Fibroblast of lung (primary cell): ENCODE results near the gene CCND3. TPM values are rescaled to one million over a fixed set of nuclear protein-coding genes. Genes with fewer than 3 reads are reported as not detected.

ENCODE experiments used
- DNase-seq, 2 donors: peaks; one replicate each; pipeline versions ENCODE4 v3.0.0 to v3.0.0-alpha.2; 2010; ENCODE audit warnings: low read depth in 2 of 2
- H2AFZ ChIP-seq: 2 replicates; pipeline ENCODE4 v1.5.1; 2012; ENCODE audit warnings: low read length, control low read depth, inconsistent platforms
- H3K27ac ChIP-seq: 2 replicates; pipeline ENCODE4 v1.5.1; 2011; ENCODE audit warnings: low read length, control low read depth; ENCODE audit not compliant: insufficient read depth
- H3K27me3 ChIP-seq: 2 replicates; pipeline ENCODE4 v1.5.1; 2011; ENCODE audit warnings: mild to moderate bottlenecking, low read length; ENCODE audit not compliant: control insufficient read depth, insufficient read depth
- H3K36me3 ChIP-seq: 2 replicates; pipeline ENCODE4 v1.5.1; 2011; ENCODE audit warnings: low read length; ENCODE audit not compliant: control insufficient read depth, insufficient read depth
- H3K4me1 ChIP-seq: 2 replicates; pipeline ENCODE4 v1.5.1; 2011; ENCODE audit warnings: low read length; ENCODE audit not compliant: control insufficient read depth, insufficient read depth; ENCODE audit errors: extremely low read depth
- H3K4me2 ChIP-seq: 2 replicates; pipeline ENCODE4 v1.5.1; 2011; ENCODE audit warnings: low read length, control low read depth; ENCODE audit not compliant: insufficient read depth; ENCODE audit errors: extremely low read depth
- H3K4me3 ChIP-seq, 4 experiments: fragments of 200-600 bp in 1 of 4; sonication (generic) in 1 of 4; replicated peaks in 1 of 4; 2 replicates each; pipeline ENCODE4 v1.5.1; 2011 to 2016; ENCODE audit warnings: low read length in 4 of 4, low read depth in 3 of 4, mild to moderate bottlenecking in 3 of 4, control low read depth in 2 of 4, inconsistent platforms in 1 of 4, mixed read lengths in 1 of 4; ENCODE audit not compliant: insufficient read depth in 1 of 4; ENCODE audit errors: control extremely low read depth in 1 of 4
- H3K79me2 ChIP-seq: 2 replicates; pipeline ENCODE4 v1.5.1; 2012; ENCODE audit warnings: mild to moderate bottlenecking, low read length, inconsistent platforms; ENCODE audit not compliant: control insufficient read depth, insufficient read depth
- H3K9ac ChIP-seq: 2 replicates; pipeline ENCODE4 v1.5.1; 2011; ENCODE audit warnings: mild to moderate bottlenecking, low read length, control low read depth; ENCODE audit not compliant: insufficient read depth
- H3K9me3 ChIP-seq: 2 replicates; pipeline ENCODE4 v1.5.1; 2012; ENCODE audit warnings: low read depth, low read length; ENCODE audit not compliant: control insufficient read depth, insufficient read depth
- H4K20me1 ChIP-seq: 2 replicates; pipeline ENCODE4 v1.5.1; 2011; ENCODE audit warnings: low read length; ENCODE audit not compliant: control insufficient read depth, insufficient read depth; ENCODE audit errors: extremely low read depth
- CTCF ChIP-seq, 2 donors: IDR thresholded peaks in 1 of 2; conservative IDR thresholded peaks in 1 of 2; 1 replicate in 1 of 2; 2 replicates in 1 of 2; pipeline ENCODE4 v1.5.1; 2011 to 2012; ENCODE audit warnings: low read length in 2 of 2, control low read depth in 1 of 2, inconsistent platforms in 1 of 2, low read depth in 1 of 2, mild to moderate bottlenecking in 1 of 2
- EZH2 ChIP-seq: IDR thresholded peaks from 2 replicates; pipeline ENCODE4 v1.5.1; 2012; ENCODE audit warnings: low read length, control low read depth, mild to moderate bottlenecking; ENCODE audit errors: missing control alignments
- polyA plus RNA-seq, 2 donors: library from polyadenylated mRNA; depleted of rRNA in 1 of 2; stranded (reverse) in 1 of 2; unstranded in 1 of 2; fragments of >200 nt; gene quantifications; 2 replicates each; pipeline ENCODE4 v1.2.1, GENCODE V29; 2011 to 2012; ENCODE audit warnings: missing spikeins in 1 of 2
- total RNA-seq: library from RNA; depleted of rRNA; stranded (reverse); fragments of >200 nt; gene quantifications from 2 replicates; pipeline ENCODE4 v1.2.1, GENCODE V29; 2014

The CCND3 gene
- total and polyA plus RNA-seq, 2 donors (not counting 1 experiment from before 2014, with no cell fraction given): 15.0 to 29.6 TPM

- H3K9me3 ChIP-seq: no peaks in the 10 kb centered on the region
- no peaks in the 10 kb centered on the region for H3K79me2 ChIP-seq
- peaks cover 7% of the 10 kb centered on the region for H3K4me1 ChIP-seq
- no peaks in the 10 kb centered on the region for H3K36me3 ChIP-seq
- no peak for DNase-seq
- peak overlapping the region; percentile 63 to 89 (median 79) for H3K4me3 ChIP-seq
- H3K27me3 ChIP-seq: no peaks in the 10 kb centered on the region
- no peak for TF ChIP-seq EZH2
- TF ChIP-seq CTCF (conservative IDR thresholded peaks at IDR 0.05 in 1 of 2, IDR thresholded peaks at IDR 0.05 in 1 of 2; ENCODE audit: low read depth in 1 of 2, low read length in 2 of 2): no peak
- H4K20me1 ChIP-seq: no peaks in the 10 kb centered on the region
- H3K4me2 ChIP-seq: peak overlapping the region; percentile 100
- peak overlapping the region; percentile 71 for H3K27ac ChIP-seq
- H2AFZ ChIP-seq: no peak overlapping the region
- H3K9ac ChIP-seq: no peak overlapping the region
Measured at GRCh38 chr6:41896281-41896680, 45.3 kb downstream of the CCND3 start.

- no peaks in the 10 kb centered on the region for H3K79me2 ChIP-seq
- H3K4me3 ChIP-seq: peak within 1 kb of the TSS; percentile 69 to 89 (median 79)
- H4K20me1 ChIP-seq: no peaks in the 10 kb centered on the region
- H2AFZ ChIP-seq: peak within 1 kb of the TSS; percentile 82
- H3K9ac ChIP-seq: peak within 1 kb of the TSS; percentile 73
- H3K4me1 ChIP-seq: peaks cover 7% of the 10 kb centered on the region
- H3K36me3 ChIP-seq: no peaks in the 10 kb centered on the region
- no peaks in the 10 kb centered on the region for H3K27me3 ChIP-seq
- TF ChIP-seq EZH2: no peak
- TF ChIP-seq CTCF (conservative IDR thresholded peaks at IDR 0.05 in 1 of 2, IDR thresholded peaks at IDR 0.05 in 1 of 2; ENCODE audit: low read depth in 1 of 2, low read length in 2 of 2): no peak
- H3K9me3 ChIP-seq: no peaks in the 10 kb centered on the region
- DNase-seq: peak; percentile 73 to 79
- H3K27ac ChIP-seq: peak within 1 kb of the TSS; percentile 71
- H3K4me2 ChIP-seq: peak within 1 kb of the TSS; percentile 100
Measured at GRCh38 chr6:41895300-41896233, 46.0 kb downstream of the CCND3 start, which contains the start of gene USP49. USP49 (minus strand) TSS chr6:41895375; CDS start chr6:41806983, 88,392 bp downstream.
